Spinal cord (tissue), 10 donors: Measurements from ENCODE around the gene MGMT. TPM values are rescaled to one million over a fixed set of nuclear protein-coding genes. Genes with fewer than 3 reads are reported as not detected.

Experiments
- DNase-seq, 6 donors: peaks; one replicate each; pipeline versions ENCODE4 v3.0.0 to v3.0.0-alpha.2; 2013 to 2015; ENCODE audit warnings: low spot score in 6 of 6, low read depth in 4 of 6
- H3K27ac ChIP-seq: one replicate; pipeline ENCODE4 v1.5.1; 2013; ENCODE audit warnings: low read depth, low read length, control low read depth
- H3K27me3 ChIP-seq: one replicate; pipeline ENCODE4 v1.6.1; 2013; ENCODE audit warnings: low read length; ENCODE audit not compliant: control insufficient read depth, insufficient read depth
- H3K36me3 ChIP-seq: one replicate; pipeline ENCODE4 v1.6.1; 2013; ENCODE audit warnings: low read length; ENCODE audit not compliant: control insufficient read depth, insufficient read depth
- H3K4me1 ChIP-seq: one replicate; pipeline ENCODE4 v1.6.1; 2013; ENCODE audit warnings: low read length; ENCODE audit not compliant: control insufficient read depth, insufficient read depth
- H3K4me3 ChIP-seq: one replicate; pipeline ENCODE4 v1.5.1; 2013; ENCODE audit warnings: low read depth, low read length, control low read depth
- H3K9me3 ChIP-seq: one replicate; pipeline ENCODE4 v1.6.1; 2013; ENCODE audit warnings: low read length; ENCODE audit not compliant: control insufficient read depth, insufficient read depth
- WGBS: methylation state at CpG from one replicate; pipeline ENCODE4 v1.1.5; 2013; ENCODE audit warnings: missing lambda C conversion rate; ENCODE audit not compliant: insufficient coverage; 5-methylcytosine and 5-hydroxymethylcytosine counted together
- polyA plus RNA-seq, 2 donors: library from polyadenylated mRNA; unstranded; fragments of 120-200 nt; gene quantifications; one replicate each; pipeline ENCODE4 v1.2.1, GENCODE V29; 2013; ENCODE audit not compliant: insufficient read length in 2 of 2
- total RNA-seq, 2 donors: library from RNA; depleted of rRNA in 1 of 2; stranded (reverse); fragments of 120-200 nt in 1 of 2; fragments of >200 nt in 1 of 2; gene quantifications; one replicate each; pipeline versions ENCODE4 v1.2.3 to v1.2.4, GENCODE V29; 2013 to 2014
- donor health status: healthy.

MGMT gene
- total and polyA plus RNA-seq, 4 donors = 10.4 to 31.9 (median 13.7) TPM

DNA sequence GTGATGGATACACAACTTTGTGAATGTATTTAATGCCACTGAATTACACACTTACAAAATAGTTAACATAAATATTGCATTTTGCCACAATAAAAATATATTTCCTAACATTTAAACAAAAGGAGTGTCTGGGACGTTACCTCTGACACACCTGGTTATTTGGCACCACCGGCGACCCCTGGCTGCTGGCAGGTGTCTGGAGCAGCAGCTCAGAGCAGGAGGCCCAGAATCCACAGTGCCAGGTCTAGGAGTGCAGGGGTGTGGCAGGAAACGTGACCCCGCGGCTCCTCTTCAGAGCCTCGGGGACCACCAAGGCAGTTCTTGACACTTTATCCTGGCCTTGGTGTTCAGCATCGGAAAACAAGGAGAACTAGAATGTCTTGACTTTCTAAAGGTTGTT is 46.3 kb downstream of the MGMT start:
- DNase-seq = no peak
- H3K4me3 ChIP-seq = no peak overlapping the region
- H3K27ac ChIP-seq = no peak overlapping the region
- no peaks in the 10 kb centered on the region for H3K9me3 ChIP-seq
- H3K27me3 ChIP-seq = no peaks in the 10 kb centered on the region
- peaks cover 7% of the 10 kb centered on the region for H3K4me1 ChIP-seq
- 57% methylated on average over 8 of the region's 8 CpGs for WGBS
- H3K36me3 ChIP-seq = no peaks in the 10 kb centered on the region

DNA sequence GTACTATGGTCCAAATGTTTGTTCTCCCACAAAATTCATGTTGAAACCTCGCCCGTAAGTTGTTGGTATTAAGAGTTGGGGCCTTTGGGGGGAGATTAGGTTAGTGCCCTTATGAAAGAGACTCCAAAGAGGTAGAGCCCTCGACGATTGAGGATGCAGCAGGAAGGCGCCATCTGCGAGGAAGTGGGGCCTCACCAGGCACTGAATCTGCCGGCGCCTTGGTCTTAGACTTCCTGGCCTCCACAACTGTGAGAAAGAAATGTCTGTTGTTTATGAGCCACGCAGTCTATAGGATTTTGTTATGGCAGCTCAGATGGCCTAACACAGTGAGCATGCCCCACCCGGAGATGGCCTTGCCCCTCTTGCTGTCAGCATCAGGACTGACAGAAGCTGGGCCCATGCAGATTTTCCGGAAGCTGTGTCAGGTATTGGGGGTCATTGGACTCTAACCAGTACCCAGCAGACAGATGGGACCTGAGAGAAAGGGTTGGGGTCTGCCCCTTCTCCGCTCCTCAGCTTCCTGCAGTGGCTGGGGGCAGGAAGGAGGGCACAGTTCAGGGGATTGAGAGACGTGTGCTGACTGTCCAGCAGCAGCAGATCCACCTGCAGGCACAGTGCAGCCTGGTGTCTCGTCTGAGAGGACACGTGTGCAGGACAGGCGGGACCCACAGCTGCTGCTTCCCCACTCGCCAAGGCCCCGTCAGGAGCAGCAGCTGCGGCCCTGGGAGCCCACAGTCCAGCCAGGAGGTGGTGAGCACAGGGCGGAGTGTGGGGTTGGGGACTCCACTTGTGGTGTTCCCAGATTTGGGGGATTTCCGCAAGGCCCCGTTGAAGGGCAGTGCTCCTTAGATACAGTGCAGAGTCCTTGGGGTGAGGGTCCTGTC is 47.8 kb downstream of the MGMT start:
- no peak for DNase-seq
- H3K9me3 ChIP-seq = no peaks in the 10 kb centered on the region
- no peak overlapping the region for H3K4me3 ChIP-seq
- H3K36me3 ChIP-seq = no peaks in the 10 kb centered on the region
- 84% methylated on average over 22 of the region's 22 CpGs for WGBS
- H3K4me1 ChIP-seq = peaks cover 7% of the 10 kb centered on the region
- H3K27me3 ChIP-seq = no peaks in the 10 kb centered on the region
- H3K27ac ChIP-seq = no peak overlapping the region

DNA sequence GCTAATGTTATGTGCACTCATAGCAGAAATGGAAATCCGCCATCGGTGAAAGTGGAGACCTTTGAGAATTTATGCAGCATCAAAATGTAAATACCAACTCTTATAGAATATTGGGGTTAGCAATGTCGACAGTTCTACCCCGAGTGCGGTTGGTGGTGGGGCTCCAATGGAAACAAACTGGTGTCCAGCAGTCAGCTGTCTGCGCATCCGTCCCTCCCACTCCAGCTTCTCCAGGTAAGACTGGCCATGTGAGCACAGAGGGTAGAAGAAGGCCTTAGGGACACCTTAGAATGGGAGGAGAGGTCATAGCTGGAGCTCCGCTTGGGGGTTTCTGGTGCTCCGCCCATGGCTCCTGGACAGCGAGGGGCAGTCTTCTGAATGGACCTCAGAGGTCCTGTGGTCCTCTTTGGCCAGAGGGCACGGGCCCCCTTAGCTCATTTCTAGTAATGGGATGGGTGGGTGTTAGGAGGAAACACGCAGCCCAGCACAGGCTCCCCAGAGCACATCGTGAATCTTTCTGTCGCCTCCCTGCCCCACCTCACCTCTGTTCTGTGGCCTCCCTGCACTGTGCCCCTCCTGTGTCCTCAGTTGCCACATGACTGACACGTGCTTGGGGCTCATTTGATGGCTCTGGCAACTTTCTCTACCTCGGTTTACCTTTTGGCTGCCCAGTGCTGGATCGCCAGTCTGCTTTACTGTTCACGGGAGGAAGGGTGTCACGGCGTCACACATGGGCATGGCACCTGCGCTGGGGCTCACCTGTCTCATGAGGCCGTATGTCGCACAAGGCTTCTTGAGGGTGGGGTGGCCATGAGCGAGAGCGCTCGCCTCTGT is 50.0 kb downstream of the MGMT start:
- Histone ChIP-seq H3K36me3 (peaks cover 4% of the 10 kb centered on the region), H3K27me3 (no peaks in the 10 kb centered on the region), H3K9me3 (no peaks in the 10 kb centered on the region), H3K27ac (no peak overlapping the region), H3K4me1 (peaks cover 7% of the 10 kb centered on the region), H3K4me3 (no peak overlapping the region)
- 89% methylated on average over 13 of the region's 26 CpGs for WGBS
- DNase-seq = no peak

DNA sequence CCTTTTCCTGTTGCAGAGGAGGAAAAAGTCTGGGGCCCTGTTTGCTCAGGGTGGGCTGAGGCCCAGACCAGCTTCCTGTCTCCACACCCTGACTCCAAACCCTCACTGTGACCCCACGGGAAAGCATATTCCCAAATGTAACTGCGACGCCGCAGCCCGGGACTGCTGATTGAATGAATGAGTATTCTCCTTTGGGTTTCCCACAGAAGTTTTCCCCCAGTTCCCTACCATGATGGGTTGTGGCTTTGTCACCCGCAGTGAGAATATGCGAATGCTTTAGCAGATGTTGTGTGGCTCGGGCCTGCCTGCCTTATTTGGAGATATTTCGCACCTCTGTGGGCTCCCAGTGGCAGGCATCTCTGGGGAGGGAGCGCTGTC is 50.6 kb downstream of the MGMT start:
- H3K4me1 ChIP-seq = peaks cover 7% of the 10 kb centered on the region
- H3K4me3 ChIP-seq = no peak overlapping the region
- H3K36me3 ChIP-seq = peaks cover 4% of the 10 kb centered on the region
- no peak for DNase-seq
- no peak overlapping the region for H3K27ac ChIP-seq
- 65% methylated on average over 6 of the region's 10 CpGs for WGBS
- H3K27me3 ChIP-seq = no peaks in the 10 kb centered on the region
- no peaks in the 10 kb centered on the region for H3K9me3 ChIP-seq

DNA sequence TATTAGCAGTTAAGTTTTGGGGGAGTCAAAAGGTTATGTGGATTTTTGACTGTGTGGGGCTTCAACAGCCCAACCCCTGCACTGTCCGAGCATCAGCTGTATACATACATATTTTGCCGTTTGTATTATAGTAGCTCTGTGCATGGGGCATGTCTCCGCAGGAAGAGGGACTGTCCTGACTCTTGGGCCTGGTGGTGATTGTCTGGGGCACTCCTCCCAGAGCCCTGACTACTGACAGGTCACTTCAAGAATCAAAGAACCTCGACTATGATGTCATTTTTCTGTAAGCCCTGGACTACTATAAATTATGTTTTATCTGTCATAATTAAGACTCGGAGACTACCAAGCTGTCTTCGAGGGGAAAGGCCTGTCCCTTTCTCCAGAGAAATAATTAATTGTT is 51.8 kb downstream of the MGMT start:
- Histone ChIP-seq H3K4me3 (no peak overlapping the region), H3K36me3 (peaks cover 4% of the 10 kb centered on the region), H3K9me3 (no peaks in the 10 kb centered on the region), H3K27me3 (no peaks in the 10 kb centered on the region), H3K27ac (no peak overlapping the region), H3K4me1 (peaks cover 7% of the 10 kb centered on the region)
- WGBS = no CpG with 5 or more reads among the region's 6 CpGs
- no peak for DNase-seq

DNA sequence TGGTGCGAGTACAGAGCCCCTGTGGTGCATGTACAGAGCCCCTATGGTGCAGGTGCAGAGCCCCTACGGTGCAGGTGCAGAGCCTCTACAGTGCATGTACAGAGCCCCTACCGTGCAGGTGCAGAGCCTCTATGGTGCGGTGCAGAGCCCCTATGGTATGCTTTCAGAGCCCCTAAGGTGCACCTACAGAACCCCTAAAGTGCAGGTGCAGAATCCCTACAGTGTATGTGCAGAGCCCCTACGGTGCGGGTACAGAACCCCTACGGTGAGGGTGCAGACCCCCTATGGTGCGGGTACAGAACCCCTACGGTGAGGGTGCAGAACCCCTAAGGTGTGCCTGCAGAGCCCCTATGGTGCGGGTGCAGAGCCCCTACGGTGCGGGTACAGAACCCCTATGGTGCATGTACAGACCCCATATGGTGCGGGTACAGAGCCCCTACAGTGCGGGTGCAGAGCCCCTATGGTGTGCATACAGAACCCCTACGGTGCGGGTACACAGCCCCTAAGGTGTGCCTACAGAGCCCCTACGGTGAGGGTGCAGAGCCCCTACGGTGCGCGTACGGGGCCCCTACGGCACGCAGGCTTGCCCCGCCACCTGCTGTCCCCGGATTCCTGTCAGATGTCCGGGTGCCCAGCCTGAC is 53.5 kb downstream of the MGMT start:
- DNase-seq = no peak
- Histone ChIP-seq H3K4me1 (peaks cover 4% of the 10 kb centered on the region), H3K4me3 (no peak overlapping the region), H3K9me3 (no peaks in the 10 kb centered on the region), H3K27ac (no peak overlapping the region), H3K36me3 (peaks cover 4% of the 10 kb centered on the region), H3K27me3 (no peaks in the 10 kb centered on the region)
- WGBS = 94% methylated on average over 26 of the region's 26 CpGs

DNA sequence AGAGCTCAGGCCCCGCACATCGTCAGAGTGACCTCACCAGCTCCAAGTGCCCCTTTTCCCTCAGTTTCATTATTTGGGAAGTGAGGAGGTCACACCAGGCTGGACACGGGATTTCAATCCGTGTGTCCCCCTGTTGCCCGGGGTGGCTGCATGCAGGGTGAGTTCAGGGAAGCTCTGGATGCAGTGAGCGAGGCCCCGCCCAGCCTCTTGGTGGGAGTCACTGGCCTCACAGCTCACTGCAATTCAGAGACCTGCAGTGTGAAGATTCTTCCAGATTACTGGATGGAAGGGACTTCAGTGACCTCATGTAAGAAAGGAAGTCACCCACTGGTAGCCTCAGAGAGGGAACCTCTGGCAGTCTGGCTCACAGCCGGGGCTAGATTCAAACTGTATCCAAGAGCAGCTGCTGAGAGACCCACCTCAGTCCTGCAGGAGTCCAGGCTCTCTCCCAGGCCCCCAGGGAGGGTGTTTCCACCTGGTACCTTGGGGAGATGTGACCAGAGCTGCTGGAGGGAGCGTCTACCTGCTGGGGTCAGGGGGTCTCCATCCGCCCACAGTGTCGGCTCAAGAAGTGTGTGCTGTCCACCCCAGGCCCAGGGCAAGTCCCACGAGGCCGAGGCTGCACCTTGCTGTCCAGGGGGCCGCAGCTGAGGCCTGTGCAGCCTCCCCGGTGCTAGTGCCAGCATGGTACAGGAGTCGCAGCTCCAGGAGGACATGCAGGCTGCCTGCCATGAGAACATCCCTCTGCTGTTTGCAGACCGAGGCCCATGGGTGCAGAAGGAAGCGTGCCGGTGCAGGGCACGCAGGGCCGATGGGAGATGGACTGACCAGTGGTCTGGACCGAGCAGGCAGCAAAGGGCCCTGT is 54.4 kb downstream of the MGMT start:
- Histone ChIP-seq H3K9me3 (no peaks in the 10 kb centered on the region), H3K4me3 (no peak overlapping the region), H3K27ac (no peak overlapping the region), H3K36me3 (peaks cover 4% of the 10 kb centered on the region), H3K4me1 (peaks cover 9% of the 10 kb centered on the region), H3K27me3 (no peaks in the 10 kb centered on the region)
- WGBS = 88% methylated on average over 21 of the region's 22 CpGs
- DNase-seq = no peak

DNA sequence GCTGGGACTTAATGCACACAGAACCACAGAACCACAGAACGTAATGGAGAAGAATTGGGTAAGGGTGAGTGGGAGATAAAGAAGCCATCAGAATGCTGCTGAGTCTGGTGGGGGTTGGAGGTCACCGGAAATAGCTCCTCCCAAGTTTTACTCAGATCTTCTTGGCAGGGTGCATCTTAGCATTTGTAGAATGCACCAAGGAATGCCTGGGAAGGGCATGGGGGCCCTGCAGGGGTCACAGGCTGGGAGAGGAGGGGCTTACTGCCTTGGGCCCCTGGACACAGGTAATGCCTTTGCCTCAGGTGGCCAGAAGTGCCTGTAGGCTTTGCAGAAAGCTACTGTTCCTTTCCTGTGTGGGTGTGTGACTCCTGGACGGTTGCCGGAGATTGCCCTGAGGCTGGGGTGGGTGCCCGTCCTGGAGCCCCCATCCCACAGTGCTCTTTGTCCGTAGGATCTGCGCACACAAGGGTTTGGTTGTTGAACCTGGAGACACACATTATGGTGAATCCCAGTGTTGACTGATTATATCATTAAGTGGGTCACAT is 55.1 kb downstream of the MGMT start:
- Histone ChIP-seq H3K4me3 (no peak overlapping the region), H3K4me1 (peaks cover 9% of the 10 kb centered on the region), H3K9me3 (no peaks in the 10 kb centered on the region), H3K27me3 (no peaks in the 10 kb centered on the region), H3K36me3 (peaks cover 4% of the 10 kb centered on the region), H3K27ac (no peak overlapping the region)
- no peak for DNase-seq
- 85% methylated on average over 4 of the region's 7 CpGs for WGBS
